Keratinocyte (primary cell): ENCODE results near the gene C16orf90. TPM values are rescaled to one million over a fixed set of nuclear protein-coding genes. Genes with fewer than 3 reads are reported as not detected.

ENCODE experiments used
- DNase-seq: peaks from one replicate; pipeline ENCODE4 v3.0.0-alpha.2; 2011; ENCODE audit warnings: low read depth, missing footprints, low spot score
- FAIRE-seq: peaks from 2 replicates; lab custom pipeline; 2011; peaks lifted over from hg19 to GRCh38; lab: Jason Lieb, UNC
- H2AFZ ChIP-seq: 2 replicates; pipeline ENCODE4 v1.6.0; 2012; ENCODE audit warnings: low read length, control low read depth, inconsistent platforms; ENCODE audit not compliant: control insufficient read depth
- H3K27ac ChIP-seq: 2 replicates; pipeline ENCODE4 v1.5.1; 2011; ENCODE audit warnings: low read length; ENCODE audit not compliant: control insufficient read depth, insufficient read depth
- H3K27me3 ChIP-seq: 3 replicates; pipeline ENCODE4 v1.6.0; 2011; ENCODE audit warnings: low read length; ENCODE audit not compliant: control insufficient read depth, insufficient read depth; ENCODE audit errors: extremely low read depth
- H3K36me3 ChIP-seq, 2 experiments: 2 replicates in 1 of 2; 3 replicates in 1 of 2; pipeline ENCODE4 v1.5.1; 2011; ENCODE audit warnings: low read length in 2 of 2, mild to moderate bottlenecking in 1 of 2; ENCODE audit not compliant: control insufficient read depth in 2 of 2, insufficient read depth in 2 of 2; ENCODE audit errors: extremely low read depth in 1 of 2
- H3K4me1 ChIP-seq: 3 replicates; pipeline ENCODE4 v1.5.1; 2011; ENCODE audit warnings: low read length; ENCODE audit not compliant: control insufficient read depth, insufficient read depth; ENCODE audit errors: extremely low read depth
- H3K4me2 ChIP-seq: 3 replicates; pipeline ENCODE4 v1.6.0; 2011; ENCODE audit warnings: low read depth, low read length; ENCODE audit not compliant: control insufficient read depth, insufficient read depth; ENCODE audit errors: extremely low read depth
- H3K4me3 ChIP-seq, 3 experiments: fragments of 200-600 bp in 1 of 3; sonication (generic) in 1 of 3; 2 replicates in 2 of 3; 3 replicates in 1 of 3; pipeline ENCODE4 v1.5.1; 2011 to 2016; ENCODE audit warnings: low read length in 3 of 3, mild to moderate bottlenecking in 3 of 3, control low read depth in 2 of 3, inconsistent platforms in 1 of 3, low read depth in 1 of 3, mixed read lengths in 1 of 3, mixed run types in 1 of 3, moderate library complexity in 1 of 3; ENCODE audit not compliant: control insufficient read depth in 2 of 3, insufficient read depth in 2 of 3; ENCODE audit errors: extremely low read depth in 1 of 3
- H3K79me2 ChIP-seq: 2 replicates; pipeline ENCODE4 v1.6.0; 2012; ENCODE audit warnings: low read length; ENCODE audit not compliant: control insufficient read depth, insufficient read depth
- H3K9ac ChIP-seq: 3 replicates; pipeline ENCODE4 v1.6.0; 2011; ENCODE audit warnings: low read length; ENCODE audit not compliant: control insufficient read depth, insufficient read depth; ENCODE audit errors: extremely low read depth
- H3K9me1 ChIP-seq: 3 replicates; pipeline ENCODE4 v1.6.0; 2011; ENCODE audit warnings: low read length; ENCODE audit not compliant: control insufficient read depth, insufficient read depth; ENCODE audit errors: extremely low read depth
- H3K9me3 ChIP-seq: 2 replicates; pipeline ENCODE4 v1.5.1; 2012; ENCODE audit warnings: low read depth, low read length; ENCODE audit not compliant: control insufficient read depth
- H4K20me1 ChIP-seq: 3 replicates; pipeline ENCODE4 v1.6.0; 2011; ENCODE audit warnings: low read length; ENCODE audit not compliant: control insufficient read depth, insufficient read depth; ENCODE audit errors: extremely low read depth
- EZH2 ChIP-seq: IDR thresholded peaks from one replicate; pipeline ENCODE4 v1.6.1; 2012; ENCODE audit warnings: inconsistent platforms, mild to moderate bottlenecking, low read length, moderate library complexity
- dilution Hi-C: fragments of 300-500 bp; cut with MboI; formaldehyde crosslinking; loops from one replicate; pipeline ENCODE4 v1.7.0; 2020; ENCODE audit warnings: low sequenced_read_pairs; ENCODE audit not compliant: extremely low pct_ligation_motif_present
- polyA plus RNA-seq, 5 experiments: library from polyadenylated mRNA; depleted of rRNA in 3 of 5; stranded (reverse) in 3 of 5; stranded (forward) in 1 of 5; unstranded in 1 of 5; fragments of >200 nt; gene quantifications; 1 replicate in 1 of 5; 2 replicates in 3 of 5; 3 replicates in 1 of 5; pipeline versions ENCODE4 v1.2.1 to v1.2.3, GENCODE V29; 2011 to 2012; ENCODE audit warnings: missing spikeins in 2 of 5, low read depth in 1 of 5, low replicate concordance in 1 of 5
- TF ChIP-seq, protein P1 (sequence below), 3 experiments: IDR thresholded peaks in 1 of 3; conservative IDR thresholded peaks in 1 of 3; optimal IDR thresholded peaks in 1 of 3; 2 replicates in 2 of 3; 3 replicates in 1 of 3; pipeline versions ENCODE3 to v1.5.1; 2011; ENCODE audit warnings: low read length in 3 of 3, mild to moderate bottlenecking in 3 of 3, moderate library complexity in 2 of 3, control low read depth in 1 of 3, inconsistent platforms in 1 of 3; ENCODE audit not compliant: insufficient read depth in 2 of 3; ENCODE audit errors: extremely low read depth in 1 of 3

Gene C16orf90
- polyA plus RNA-seq, 1 donor (not counting 4 experiments of a cell fraction or from before 2014, with no cell fraction given), result not detected

DNA sequence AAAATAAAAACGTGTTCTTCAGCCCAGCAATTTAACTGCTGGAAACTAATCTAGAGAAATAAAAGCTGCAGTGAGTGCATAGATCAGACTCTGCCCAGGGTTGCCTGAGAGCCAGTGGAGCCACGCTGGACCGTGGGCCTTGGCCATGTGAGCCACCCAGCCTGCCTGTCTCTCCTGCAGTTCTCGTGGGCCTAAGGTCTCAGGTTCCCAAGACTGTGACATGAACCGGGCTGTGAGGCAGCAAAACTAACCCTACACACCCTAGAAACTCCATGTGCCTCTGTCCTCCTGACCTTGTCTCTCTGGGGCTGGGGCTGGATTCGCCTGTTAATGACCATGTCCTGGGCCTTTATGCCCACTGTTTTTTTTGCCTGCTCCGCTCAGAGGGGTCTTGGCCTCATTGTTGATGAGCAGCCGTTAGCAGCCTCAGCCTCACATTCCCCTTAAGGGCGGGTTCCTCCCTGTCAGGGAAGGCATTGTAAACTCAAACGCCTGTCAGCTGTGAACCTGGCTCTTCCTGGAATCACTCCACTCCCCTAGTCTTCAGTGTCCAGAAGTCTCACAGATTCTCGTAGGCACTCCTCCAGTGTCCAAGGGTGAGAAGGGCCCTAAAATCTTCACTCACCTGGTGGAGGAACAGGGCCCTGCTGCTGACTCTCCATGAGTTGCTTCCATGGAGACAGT lies 16.9 kb downstream of the C16orf90 start:
- DNase-seq, result no peak
- peaks cover 17 to 22% of the 10 kb centered on the region in 2 experiments for H3K36me3 ChIP-seq
- no peak for TF ChIP-seq EZH2
- TF ChIP-seq, protein P1, sequence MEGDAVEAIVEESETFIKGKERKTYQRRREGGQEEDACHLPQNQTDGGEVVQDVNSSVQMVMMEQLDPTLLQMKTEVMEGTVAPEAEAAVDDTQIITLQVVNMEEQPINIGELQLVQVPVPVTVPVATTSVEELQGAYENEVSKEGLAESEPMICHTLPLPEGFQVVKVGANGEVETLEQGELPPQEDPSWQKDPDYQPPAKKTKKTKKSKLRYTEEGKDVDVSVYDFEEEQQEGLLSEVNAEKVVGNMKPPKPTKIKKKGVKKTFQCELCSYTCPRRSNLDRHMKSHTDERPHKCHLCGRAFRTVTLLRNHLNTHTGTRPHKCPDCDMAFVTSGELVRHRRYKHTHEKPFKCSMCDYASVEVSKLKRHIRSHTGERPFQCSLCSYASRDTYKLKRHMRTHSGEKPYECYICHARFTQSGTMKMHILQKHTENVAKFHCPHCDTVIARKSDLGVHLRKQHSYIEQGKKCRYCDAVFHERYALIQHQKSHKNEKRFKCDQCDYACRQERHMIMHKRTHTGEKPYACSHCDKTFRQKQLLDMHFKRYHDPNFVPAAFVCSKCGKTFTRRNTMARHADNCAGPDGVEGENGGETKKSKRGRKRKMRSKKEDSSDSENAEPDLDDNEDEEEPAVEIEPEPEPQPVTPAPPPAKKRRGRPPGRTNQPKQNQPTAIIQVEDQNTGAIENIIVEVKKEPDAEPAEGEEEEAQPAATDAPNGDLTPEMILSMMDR (optimal IDR thresholded peaks at IDR 0.05 in 1 of 3, IDR thresholded peaks at IDR 0.05 in 1 of 3, conservative IDR thresholded peaks at IDR 0.05 in 1 of 3; ENCODE audit: extremely low read depth in 1 of 3, insufficient read depth in 2 of 3, low read length in 3 of 3), result no peak

GRCh38 chr16:3476409-3476808 lies 18.9 kb downstream of the C16orf90 start:
- FAIRE-seq (no peak), DNase-seq (no peak)
- Histone ChIP-seq H4K20me1 (peaks cover 4% of the 10 kb centered on the region), H3K4me3 (no peak overlapping the region), H3K9me3 (no peaks in the 10 kb centered on the region), H3K9me1 (no peaks in the 10 kb centered on the region), H3K4me1 (no peaks in the 10 kb centered on the region), H3K4me2 (no peak overlapping the region), H3K79me2 (peaks cover 58% of the 10 kb centered on the region), H3K27me3 (no peaks in the 10 kb centered on the region), H3K9ac (no peak overlapping the region), H3K36me3 (peaks cover 8 to 16% of the 10 kb centered on the region in 2 experiments), H3K27ac (no peak overlapping the region), H2AFZ (no peak overlapping the region)
- TF ChIP-seq, protein P1 (optimal IDR thresholded peaks at IDR 0.05 in 1 of 3, IDR thresholded peaks at IDR 0.05 in 1 of 3, conservative IDR thresholded peaks at IDR 0.05 in 1 of 3; ENCODE audit: extremely low read depth in 1 of 3, insufficient read depth in 2 of 3, low read length in 3 of 3), result no peak
- TF ChIP-seq EZH2, result no peak
- dilution Hi-C loops, result no loop called here

More for the DNA sequence above, 16.9 kb downstream of the C16orf90 start:
- no peaks in the 10 kb centered on the region for H3K27me3 ChIP-seq
- peaks cover 42% of the 10 kb centered on the region for H3K79me2 ChIP-seq
- no peak overlapping the region for H3K4me3 ChIP-seq
- H3K4me1 ChIP-seq, result no peaks in the 10 kb centered on the region
- H3K9me1 ChIP-seq, result no peaks in the 10 kb centered on the region
- H3K27ac ChIP-seq, result no peak overlapping the region
- dilution Hi-C loops, result no loop called here
- H3K9ac ChIP-seq, result no peak overlapping the region
- no peaks in the 10 kb centered on the region for H3K9me3 ChIP-seq
- no peak for FAIRE-seq
- no peak overlapping the region for H2AFZ ChIP-seq
- no peak overlapping the region for H3K4me2 ChIP-seq
- peaks cover 4% of the 10 kb centered on the region for H4K20me1 ChIP-seq
